OCI-LY7 (cell line): Measurements from ENCODE around the gene IGF1R. TPM values are rescaled to one million over a fixed set of nuclear protein-coding genes. Genes with fewer than 3 reads are reported as not detected.
A peak's percentile ranks its signal among the peaks of the same experiment; 100 is the strongest.

ENCODE experiments used
- BruUV-seq: library from RNA; stranded (reverse); fragments of 400-500 nt; replicated peaks from 2 replicates; lab custom pipeline; 2021; lab: Mats Ljungman, UMichigan
- CTCF ChIA-PET: fragments of 300-600 bp; sonication (Branson Sonifier 250); formaldehyde crosslinking; loops from one replicate; lab custom pipeline; 2022; ENCODE audit warnings: antibody characterized with exemption; ENCODE audit not compliant: unreplicated experiment; lab: Charles Lee
- POLR2A ChIA-PET: fragments of 300-600 bp; sonication (Branson Sonifier 250); formaldehyde crosslinking; loops from one replicate; lab custom pipeline; 2022; ENCODE audit warnings: antibody characterized with exemption; lab: Charles Lee
- DNase-seq: peaks from one replicate; pipeline ENCODE4 v3.0.0-alpha.2; 2015; ENCODE audit warnings: low spot score
- H2AFZ ChIP-seq: fragments of 200-600 bp; sonication (generic), shearing (Covaris generic); 2 replicates; pipeline ENCODE4 v1.6.1; 2014; ENCODE audit warnings: mild to moderate bottlenecking, antibody characterized with exemption, low read length, moderate library complexity
- H3K27ac ChIP-seq: fragments of 200-600 bp; sonication (generic); 2 replicates; pipeline ENCODE4 v1.5.1; 2014; ENCODE audit warnings: mixed run types, low read depth, mild to moderate bottlenecking, moderate library complexity, low read length, inconsistent platforms; ENCODE audit not compliant: poor library complexity, severe bottlenecking
- H3K36me3 ChIP-seq: fragments of 200-600 bp; sonication (generic); 2 replicates; pipeline ENCODE4 v1.6.1; 2014; ENCODE audit warnings: mild to moderate bottlenecking, antibody characterized with exemption, low read length, moderate library complexity, mixed read lengths; ENCODE audit not compliant: insufficient read depth
- H3K4me1 ChIP-seq: fragments of 200-600 bp; sonication (generic); 2 replicates; pipeline ENCODE4 v1.5.1; 2014; ENCODE audit warnings: mild to moderate bottlenecking, low read length; ENCODE audit not compliant: insufficient read depth, poor library complexity, severe bottlenecking
- H3K4me2 ChIP-seq: fragments of 200-600 bp; sonication (generic); 2 replicates; pipeline ENCODE4 v1.6.1; 2014; ENCODE audit warnings: mild to moderate bottlenecking, low read length
- H3K4me3 ChIP-seq: fragments of 200-600 bp; sonication (generic); 2 replicates; pipeline ENCODE4 v1.5.1; 2014; ENCODE audit warnings: mild to moderate bottlenecking, low read depth, low read length; ENCODE audit not compliant: poor library complexity, severe bottlenecking
- H3K79me2 ChIP-seq: fragments of 200-600 bp; sonication (generic); 2 replicates; pipeline ENCODE4 v1.6.1; 2016; ENCODE audit warnings: low read depth, mild to moderate bottlenecking, low read length, moderate library complexity, mixed read lengths; ENCODE audit not compliant: insufficient read depth
- H3K9me2 ChIP-seq: fragments of 200-600 bp; sonication (generic); 2 replicates; pipeline ENCODE4 v1.6.1; 2016; ENCODE audit warnings: mild to moderate bottlenecking, low read length, mixed read lengths; ENCODE audit not compliant: insufficient read depth
- H3K9me3 ChIP-seq: fragments of 200-600 bp; sonication (generic); 2 replicates; pipeline ENCODE4 v1.6.1; 2014; ENCODE audit warnings: mild to moderate bottlenecking, mixed run types, low read length, mixed read lengths
- H4K20me1 ChIP-seq: fragments of 200-600 bp; sonication (generic); 2 replicates; pipeline ENCODE4 v1.6.1; 2014; ENCODE audit warnings: mild to moderate bottlenecking, antibody characterized with exemption, low read length, moderate library complexity, mixed read lengths; ENCODE audit not compliant: insufficient read depth
- EZH2phosphoT487 ChIP-seq: fragments of 200-600 bp; sonication (generic); IDR thresholded peaks from 2 replicates; pipeline ENCODE4 v1.6.1; 2018; ENCODE audit warnings: low read depth, borderline replicate concordance, mild to moderate bottlenecking, mixed run types, antibody characterized with exemption, low read length, moderate library complexity, mixed read lengths
- intact Hi-C: fragments of 100-400 bp; cut with micrococcal nuclease; formaldehyde crosslinking; loops from one replicate; pipeline ENCODE4 v1.10.0; 2022; ENCODE audit not compliant: unreplicated experiment
- total RNA-seq, 2 experiments: library from RNA; depleted of rRNA in 1 of 2; stranded (reverse); fragments of >200 nt in 1 of 2; shearing (Covaris generic) in 1 of 2; gene quantifications; 2 replicates each; pipeline ENCODE4 v1.2.3, GENCODE V29; 2014 to 2022
- TF ChIP-seq, protein P1 (sequence below): fragments of 200-600 bp; sonication (generic); conservative IDR thresholded peaks from 2 replicates; pipeline ENCODE4 v1.5.1; 2014; ENCODE audit warnings: mild to moderate bottlenecking, antibody characterized with exemption, low read length, moderate library complexity, mixed read lengths

IGF1R gene
- total RNA-seq, 2 experiments from 2014 or later = 26.5 to 29.1 TPM

DNA sequence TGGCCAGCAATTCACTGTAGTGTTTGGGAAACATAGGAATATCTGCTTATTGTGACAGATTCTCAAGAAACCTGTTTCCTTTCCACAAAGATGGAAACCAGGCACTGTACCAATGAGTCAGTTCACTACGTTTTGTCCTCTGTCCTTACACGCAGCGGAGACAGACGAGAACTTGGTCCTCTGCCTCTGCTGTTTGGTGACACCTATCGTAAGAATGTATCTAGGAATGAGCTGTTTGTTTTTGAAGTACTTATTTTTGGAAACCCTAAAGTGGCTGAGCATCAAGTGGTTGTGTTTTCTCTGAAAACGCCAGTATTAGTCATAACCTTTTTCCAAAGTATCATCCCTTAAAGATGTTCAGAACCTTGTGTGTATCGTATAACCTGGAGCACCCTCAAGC lies 266.3 kb downstream of the IGF1R start:
- POLR2A ChIA-PET = interaction anchor here (1.0 kb wide), 1 partner anchor 268 kb away, joined by 4 read pairs; no protein-coding TSS in a partner anchor
- peaks cover 9% of the 10 kb centered on the region for H3K4me1 ChIP-seq
- BruUV-seq = no TSS peak

DNA sequence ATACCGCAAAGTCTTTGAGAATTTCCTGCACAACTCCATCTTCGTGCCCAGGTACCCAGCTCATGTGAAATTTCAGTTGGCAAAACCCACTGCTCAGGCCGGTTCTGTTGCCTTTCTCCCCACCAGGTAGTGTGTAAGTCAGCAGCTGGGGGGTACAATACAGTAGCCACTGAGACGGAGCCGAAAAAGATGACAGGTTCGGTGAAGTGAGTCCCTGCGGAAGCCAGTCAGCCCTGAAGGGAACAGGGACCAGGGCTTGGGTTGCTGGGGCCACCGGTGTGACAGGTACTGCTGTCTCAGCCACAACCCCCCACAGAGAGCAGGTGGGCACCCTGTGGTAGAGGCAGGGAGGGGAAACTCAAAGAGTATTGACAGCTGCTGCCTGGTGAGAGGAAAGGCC lies 268.5 kb downstream of the IGF1R start:
- H3K79me2 ChIP-seq = no peaks in the 10 kb centered on the region
- ChIA-PET CTCF (no interaction called here), POLR2A (interaction anchor here (0.7 kb wide), 1 partner anchor 1520 kb away, joined by 4 read pairs; no protein-coding TSS in a partner anchor)
- H2AFZ ChIP-seq = no peak overlapping the region
- peaks cover 28% of the 10 kb centered on the region for H3K36me3 ChIP-seq
- DNase-seq = no peak
- H3K27ac ChIP-seq = no peak overlapping the region
- TF ChIP-seq EZH2phosphoT487 = no peak
- TF ChIP-seq, protein P1, sequence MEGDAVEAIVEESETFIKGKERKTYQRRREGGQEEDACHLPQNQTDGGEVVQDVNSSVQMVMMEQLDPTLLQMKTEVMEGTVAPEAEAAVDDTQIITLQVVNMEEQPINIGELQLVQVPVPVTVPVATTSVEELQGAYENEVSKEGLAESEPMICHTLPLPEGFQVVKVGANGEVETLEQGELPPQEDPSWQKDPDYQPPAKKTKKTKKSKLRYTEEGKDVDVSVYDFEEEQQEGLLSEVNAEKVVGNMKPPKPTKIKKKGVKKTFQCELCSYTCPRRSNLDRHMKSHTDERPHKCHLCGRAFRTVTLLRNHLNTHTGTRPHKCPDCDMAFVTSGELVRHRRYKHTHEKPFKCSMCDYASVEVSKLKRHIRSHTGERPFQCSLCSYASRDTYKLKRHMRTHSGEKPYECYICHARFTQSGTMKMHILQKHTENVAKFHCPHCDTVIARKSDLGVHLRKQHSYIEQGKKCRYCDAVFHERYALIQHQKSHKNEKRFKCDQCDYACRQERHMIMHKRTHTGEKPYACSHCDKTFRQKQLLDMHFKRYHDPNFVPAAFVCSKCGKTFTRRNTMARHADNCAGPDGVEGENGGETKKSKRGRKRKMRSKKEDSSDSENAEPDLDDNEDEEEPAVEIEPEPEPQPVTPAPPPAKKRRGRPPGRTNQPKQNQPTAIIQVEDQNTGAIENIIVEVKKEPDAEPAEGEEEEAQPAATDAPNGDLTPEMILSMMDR = no peak
- H3K4me1 ChIP-seq = peaks cover 9% of the 10 kb centered on the region
- intact Hi-C loops = no loop called here
- H3K4me3 ChIP-seq = no peak overlapping the region
- H3K4me2 ChIP-seq = no peak overlapping the region
- H3K9me2 ChIP-seq = no peaks in the 10 kb centered on the region
- no peaks in the 10 kb centered on the region for H4K20me1 ChIP-seq
- BruUV-seq = no TSS peak
- H3K9me3 ChIP-seq = no peaks in the 10 kb centered on the region

More for the DNA sequence above, 266.3 kb downstream of the IGF1R start:
- no peaks in the 10 kb centered on the region for H3K9me2 ChIP-seq
- H3K4me3 ChIP-seq = no peak overlapping the region
- H4K20me1 ChIP-seq = no peaks in the 10 kb centered on the region
- H2AFZ ChIP-seq = no peak overlapping the region
- peaks cover 29% of the 10 kb centered on the region for H3K36me3 ChIP-seq
- no peaks in the 10 kb centered on the region for H3K79me2 ChIP-seq
- TF ChIP-seq EZH2phosphoT487 = no peak
- TF ChIP-seq, protein P1 = no peak
- CTCF ChIA-PET = no interaction called here
- DNase-seq = no peak
- H3K9me3 ChIP-seq = no peaks in the 10 kb centered on the region
- H3K27ac ChIP-seq = no peak overlapping the region
- 0 out of 2 replicates have a peak overlapping the region, but pooled peaks have one; percentile 14 for H3K4me2 ChIP-seq
- intact Hi-C loops = no loop called here

DNA sequence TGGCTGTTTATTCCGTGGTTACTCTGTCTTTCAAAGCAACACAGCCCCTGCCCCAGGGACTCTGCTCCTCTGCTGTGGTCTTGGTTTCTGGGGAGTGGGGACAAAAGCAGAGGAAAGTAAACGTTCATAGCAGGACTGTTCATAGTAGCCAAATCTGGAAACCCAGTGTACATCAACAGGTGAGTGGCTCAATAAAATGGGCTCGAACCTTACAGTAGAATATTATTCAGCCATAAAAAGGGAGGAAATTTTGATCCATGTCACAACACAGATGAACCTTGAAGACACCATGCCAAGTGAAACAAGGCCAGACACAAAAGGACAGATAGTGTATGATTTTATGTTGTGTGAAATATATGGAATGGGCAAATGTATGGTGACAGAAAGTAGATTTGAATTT lies 269.1 kb downstream of the IGF1R start:
- CTCF ChIA-PET = no interaction called here
- intact Hi-C loops = no loop called here
- Histone ChIP-seq H3K79me2 (no peaks in the 10 kb centered on the region), H3K9me3 (no peaks in the 10 kb centered on the region), H3K36me3 (peaks cover 23% of the 10 kb centered on the region), H3K9me2 (no peaks in the 10 kb centered on the region), H3K4me3 (no peak overlapping the region), H2AFZ (no peak overlapping the region), H3K27ac (no peak overlapping the region), H3K4me2 (no peak overlapping the region), H4K20me1 (no peaks in the 10 kb centered on the region), H3K4me1 (peaks cover 9% of the 10 kb centered on the region)
- POLR2A ChIA-PET = no interaction called here
- BruUV-seq = no TSS peak
- DNase-seq = no peak
- TF ChIP-seq EZH2phosphoT487 = no peak
- TF ChIP-seq, protein P1 = no peak
